Choroid plexus epithelial cell (primary cell): ENCODE data around the gene AATK.

Experiments
- DNase-seq: peaks from one replicate; pipeline ENCODE4 v3.0.0-alpha.2; 2010; ENCODE audit warnings: low read depth
- H3K4me3 ChIP-seq: 2 replicates; pipeline ENCODE4 v1.5.1; 2011; ENCODE audit warnings: low read depth, mild to moderate bottlenecking, control low read depth, low read length, moderate library complexity
- CTCF ChIP-seq: conservative IDR thresholded peaks from 2 replicates; pipeline ENCODE4 v1.5.1; 2011; ENCODE audit warnings: low read depth, mild to moderate bottlenecking, control low read depth, inconsistent platforms, low read length, moderate library complexity

Gene AATK

GRCh38 chr17:81144423-81144781, 21.6 kb downstream of the AATK start:
- H3K4me3 ChIP-seq, result no peak overlapping the region
- TF ChIP-seq CTCF, result no peak
- DNase-seq, result no peak

- TF ChIP-seq CTCF, result no peak
- no peak for DNase-seq
- H3K4me3 ChIP-seq, result no peak overlapping the region
These were observed 22.2 kb downstream of the AATK start for GRCh38 chr17:81143717-81144422.

GRCh38 chr17:81143200-81143527, 22.9 kb downstream of the AATK start:
- no peak overlapping the region for H3K4me3 ChIP-seq
- DNase-seq, result no peak
- no peak for TF ChIP-seq CTCF

GRCh38 chr17:81142301-81143199, 23.5 kb downstream of the AATK start:
- no peak overlapping the region for H3K4me3 ChIP-seq
- TF ChIP-seq CTCF, result peak; percentile 79
- DNase-seq, result peak; percentile 80

- DNase-seq, result no peak
- TF ChIP-seq CTCF, result no peak
- H3K4me3 ChIP-seq, result no peak overlapping the region
These were observed 25.3 kb downstream of the AATK start for GRCh38 chr17:81140695-81141094.

- DNase-seq, result no peak
- no peak overlapping the region for H3K4me3 ChIP-seq
- no peak for TF ChIP-seq CTCF
These were observed 26.0 kb downstream of the AATK start for GRCh38 chr17:81140018-81140417.
